Activated gamma-delta T cell treated with anti-CD3 and anti-CD28 coated beads, Interleukin-2, amount 50 U/mL, for 16 hours (primary cell): ENCODE results near the gene COQ4.
"Not testable (repeated sequence)": the region's sequence is repeated elsewhere in the genome, so short reads cannot be mapped to it uniquely, and the experiment has no call there.

Experiments used
- DNase-seq: peaks from one replicate; pipeline ENCODE4 v3.0.0-alpha.2; 2020; ENCODE audit warnings: low read depth

COQ4 gene

GRCh38 chr9:128322404-128323211 is at the start of gene COQ4, which contains the start of gene TRUB2:
Gene COQ4, plus strand, starts transcription at chr9:128322839. Its CDS starts 20 bp downstream, at chr9:128322859.
Gene TRUB2, minus strand, starts transcription at chr9:128322447. Its CDS starts 39 bp downstream, at chr9:128322408.
- peak; percentile 91 for DNase-seq

DNA sequence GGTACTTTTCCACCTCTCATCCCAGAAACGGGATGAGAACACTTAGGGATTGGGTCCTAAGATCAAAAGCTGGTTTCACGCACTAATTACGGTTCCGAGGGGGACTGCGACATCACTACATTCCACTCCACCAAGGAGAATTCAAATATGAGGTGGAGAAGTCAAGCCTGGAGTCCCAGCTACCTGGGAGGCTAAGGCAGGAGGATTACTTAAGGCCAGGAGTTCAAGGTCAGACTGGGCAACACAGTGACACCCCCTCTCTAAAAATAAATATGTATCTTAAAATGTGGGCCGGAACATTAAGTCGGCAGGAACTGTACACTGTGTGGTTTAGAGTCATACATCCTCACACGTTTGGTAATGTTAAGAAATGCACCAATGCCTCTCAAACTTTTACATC is 48.4 kb upstream of the COQ4 start:
- DNase-seq, result no peak

DNA sequence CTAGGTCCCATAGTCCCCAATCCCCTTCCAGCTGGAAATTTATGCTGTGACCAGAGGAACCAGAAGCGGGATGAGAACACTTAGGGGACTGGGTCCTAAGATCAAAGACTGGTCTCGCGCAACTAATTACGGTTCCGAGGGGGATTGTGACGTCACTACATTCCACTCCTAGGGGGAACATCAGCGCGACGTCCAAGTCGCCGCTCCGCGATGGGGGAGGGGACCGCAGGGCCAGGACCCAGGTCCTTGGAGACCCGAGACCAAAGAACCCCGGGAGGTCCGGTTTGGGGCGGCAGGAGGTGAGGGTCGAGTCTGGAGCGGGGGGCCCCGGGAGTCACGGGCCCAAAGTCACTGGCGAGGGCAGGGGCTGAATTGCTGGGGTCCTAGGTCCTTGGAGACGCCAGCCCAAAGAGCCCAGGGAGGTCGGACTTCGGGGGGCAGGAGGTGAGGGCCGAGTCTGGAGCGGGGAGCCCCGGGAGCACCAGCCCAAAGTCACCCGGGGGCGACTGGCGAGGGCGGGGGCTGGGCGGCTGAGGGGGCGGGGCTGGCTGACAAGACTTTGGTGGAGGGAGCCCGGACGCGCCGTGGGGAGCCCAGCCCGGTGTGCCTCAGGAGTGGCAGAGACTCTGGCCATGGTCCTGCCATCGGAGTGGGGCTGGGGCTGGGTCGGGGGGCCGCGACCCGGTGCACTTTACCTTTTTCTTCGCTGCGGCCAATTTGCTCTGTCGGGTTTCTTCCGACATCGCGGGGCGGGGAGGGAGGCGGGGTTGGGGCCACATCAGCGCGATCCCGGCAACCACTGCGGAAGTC is 47.2 kb upstream of the COQ4 start, which contains the start of gene GOLGA2:
GOLGA2 (minus strand) TSS at position 810 of the 810 bp plus-strand sequence; CDS start at position 779, 31 bp downstream.
- no peak for DNase-seq

- peak; percentile 100 for DNase-seq
Observed at GRCh38 chr9:128276008-128276573, 46.5 kb upstream of the COQ4 start, which contains the start of gene SWI5. Gene SWI5, plus strand, starts transcription at chr9:128276276.

DNA sequence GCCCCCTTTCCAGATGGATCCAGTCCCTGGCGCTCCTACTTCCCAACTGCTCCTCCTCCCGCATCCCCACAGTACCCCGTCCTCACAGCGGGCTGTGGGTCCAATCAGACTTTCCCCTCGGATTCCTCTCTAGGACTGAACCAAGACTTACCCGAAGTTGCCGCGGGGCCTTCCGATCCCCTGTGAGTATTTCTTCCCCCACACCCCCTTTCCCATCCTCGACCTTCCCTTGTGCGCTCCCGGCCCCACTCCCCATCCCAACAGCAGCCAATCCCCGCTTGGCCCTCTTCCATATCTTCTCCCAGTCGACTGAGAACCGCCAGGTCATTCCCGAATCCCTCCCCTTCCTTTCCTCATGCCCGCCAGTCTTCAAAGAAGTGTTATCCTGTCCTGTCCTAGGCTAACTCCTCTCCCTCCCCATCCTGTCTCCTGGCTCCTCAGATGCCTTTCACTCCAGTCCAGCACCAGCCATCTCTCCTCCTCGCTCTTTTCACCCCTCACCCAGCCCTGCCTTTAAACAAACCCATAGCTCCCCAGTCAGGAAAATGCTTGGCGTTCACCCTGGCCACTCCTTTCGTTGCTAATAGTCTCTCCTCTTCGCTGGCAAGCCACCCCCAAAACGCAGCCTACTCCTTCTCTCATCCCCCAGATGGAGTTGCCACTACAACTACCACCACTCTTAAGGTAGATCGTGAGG is 45.9 kb upstream of the COQ4 start:
- DNase-seq, result no peak

GRCh38 chr9:128279088-128280073 is 43.3 kb upstream of the COQ4 start:
- not testable (repeated sequence) for DNase-seq

- no peak for DNase-seq
Observed at GRCh38 chr9:128280084-128280622, 42.5 kb upstream of the COQ4 start.

GRCh38 chr9:128282500-128282899 is 40.1 kb upstream of the COQ4 start:
- no peak for DNase-seq

DNA sequence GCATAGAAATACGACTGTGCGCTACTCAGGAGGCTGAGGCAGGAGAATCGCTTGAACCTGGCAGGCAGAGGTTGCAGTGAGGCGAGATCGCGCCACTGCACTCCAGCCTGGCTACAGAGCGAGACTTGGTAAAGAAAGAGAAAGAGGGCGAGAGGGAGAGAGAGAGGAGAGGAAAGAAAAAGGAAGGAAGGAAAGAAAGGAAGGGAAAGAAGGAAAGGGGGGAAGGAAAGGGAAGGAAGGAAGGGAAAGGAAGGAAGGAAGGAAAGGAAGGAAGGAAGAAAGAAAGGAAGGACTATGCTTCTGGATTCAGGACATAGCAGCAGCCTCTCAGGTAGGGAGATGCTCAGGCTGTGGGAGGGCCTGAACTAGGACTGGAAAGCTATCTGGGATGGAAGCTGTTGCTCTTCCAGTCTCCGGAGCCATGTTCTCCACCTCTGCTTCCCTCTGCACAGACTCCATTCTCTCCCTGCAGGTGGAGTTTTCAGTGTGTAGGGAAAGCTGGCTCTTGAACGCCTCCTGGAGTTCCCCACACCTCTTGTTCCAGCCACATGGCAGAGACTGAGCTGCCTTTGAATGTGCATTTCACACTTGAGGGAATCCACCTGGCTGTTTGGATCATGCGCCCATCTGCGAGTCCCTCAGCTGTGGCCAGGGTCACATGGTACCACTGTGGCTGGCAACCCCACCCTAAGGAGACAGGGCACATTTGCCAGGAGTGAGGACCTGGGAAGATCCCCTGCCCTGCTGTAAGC is 37.4 kb upstream of the COQ4 start:
- no peak for DNase-seq

DNA sequence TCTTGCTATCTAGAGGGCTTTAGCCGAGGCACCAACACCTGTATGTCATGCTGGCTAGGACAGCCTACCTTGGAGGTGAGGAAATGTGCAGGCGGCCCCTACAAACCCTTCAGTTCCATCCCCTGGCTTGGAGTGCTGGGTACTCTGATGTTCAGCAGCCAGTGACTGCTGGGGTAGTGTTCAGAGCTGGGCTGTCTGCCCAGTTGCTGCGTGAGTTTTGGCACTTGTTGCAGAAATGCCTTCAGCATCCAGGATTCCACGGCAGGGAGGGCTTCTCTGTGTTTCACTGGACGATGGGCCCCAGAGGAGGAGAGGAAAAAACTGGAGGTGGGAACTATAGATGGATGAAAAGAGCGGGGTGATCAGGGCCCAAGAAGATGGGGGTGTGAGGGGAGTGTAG is 36.2 kb upstream of the COQ4 start:
- DNase-seq, result no peak

GRCh38 chr9:128288273-128289004 is 34.2 kb upstream of the COQ4 start:
- no peak for DNase-seq

GRCh38 chr9:128292009-128292408 is 30.6 kb upstream of the COQ4 start:
- no peak for DNase-seq

- DNase-seq, result no peak
Observed at GRCh38 chr9:128293091-128293490, 29.5 kb upstream of the COQ4 start.

- no peak for DNase-seq
Observed at GRCh38 chr9:128294142-128294541, 28.5 kb upstream of the COQ4 start.

- DNase-seq, result no peak
Observed at GRCh38 chr9:128296340-128297220, 26.1 kb upstream of the COQ4 start.

DNA sequence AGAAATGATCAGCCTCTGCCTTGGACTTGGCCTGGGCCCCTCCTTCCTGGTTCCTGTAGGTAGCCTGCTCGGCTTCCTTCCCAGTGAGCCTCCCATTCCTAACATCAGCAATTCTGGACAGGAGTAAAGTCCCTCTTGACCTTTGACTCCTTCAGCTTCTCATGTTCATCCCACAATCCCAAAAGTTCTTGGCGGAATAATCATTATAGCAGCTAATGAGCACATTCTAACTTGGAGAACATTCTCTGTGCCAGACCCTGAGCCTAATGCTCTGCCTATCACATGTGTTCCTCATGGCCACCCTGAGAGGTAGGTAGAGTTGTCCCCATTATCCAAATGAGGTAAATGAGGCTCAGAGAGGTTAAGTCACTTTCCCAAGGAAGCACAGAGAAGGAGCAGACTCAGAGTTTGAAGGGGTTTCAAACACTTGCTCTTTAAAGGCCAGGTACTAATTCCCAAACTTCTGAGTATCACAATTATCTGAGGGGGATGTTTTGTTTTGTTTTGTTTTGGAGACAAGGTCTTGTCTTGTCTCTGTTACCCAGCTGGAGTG is 25.3 kb upstream of the COQ4 start:
- DNase-seq, result no peak
